K562 (cell line): ENCODE results near the gene CCN2.

Source experiments
- CHCHD3 ChIP-seq: fragments of 250-450 bp; sonication (Bioruptor Pico); IDR thresholded peaks from 2 replicates; pipeline ENCODE4 v2.1.2; 2022; ENCODE audit warnings: mild to moderate bottlenecking
- EZH2 ChIP-seq: IDR thresholded peaks from 2 replicates; pipeline ENCODE4 v1.6.1; 2012; ENCODE audit warnings: low read depth, mild to moderate bottlenecking, inconsistent platforms, low read length, borderline replicate concordance
- JUNB ChIP-seq: fragments of 450-650 bp; formaldehyde crosslinking; conservative IDR thresholded peaks from 2 replicates; pipeline ENCODE4 v1.4.0; 2020; ENCODE audit warnings: mild to moderate bottlenecking
- POLR2AphosphoS5 ChIP-seq: IDR thresholded peaks from 2 replicates; pipeline ENCODE4 v1.6.1; 2011; ENCODE audit warnings: mild to moderate bottlenecking, low read depth, low read length, moderate library complexity; ENCODE audit not compliant: control insufficient read depth, insufficient read depth
- RFX7 ChIP-seq: fragments of 250-450 bp; sonication (Bioruptor Pico); IDR thresholded peaks from 2 replicates; pipeline ENCODE4 v1.5.1; 2021; ENCODE audit warnings: mild to moderate bottlenecking
- SP1 ChIP-seq: sonication (generic); formaldehyde crosslinking; IDR thresholded peaks from 2 replicates; pipeline ENCODE4 v1.8.1; 2022; ENCODE audit warnings: mild to moderate bottlenecking, missing genetic modification reagents
- TARDBP ChIP-seq: fragments of 450-650 bp; IDR thresholded peaks from 2 replicates; pipeline ENCODE4 v1.6.1; 2016
- TBP ChIP-seq: optimal IDR thresholded peaks from 2 replicates; pipeline ENCODE3; 2011; ENCODE audit warnings: low read depth, low read length, improper control_type of control experiment
- TF ChIP-seq, protein P1 (sequence below): sonication (generic); formaldehyde crosslinking; IDR thresholded peaks from 2 replicates; pipeline ENCODE4 v1.8.0; 2022; ENCODE audit warnings: missing genetic modification reagents, mild to moderate bottlenecking, borderline replicate concordance
- TF ChIP-seq, protein P2 (sequence below), 3 experiments: IDR thresholded peaks in 2 of 3; conservative IDR thresholded peaks in 1 of 3; 2 replicates each; pipeline ENCODE4 v1.5.1; 2011 to 2012; ENCODE audit warnings: low read length in 3 of 3, mild to moderate bottlenecking in 3 of 3, control low read depth in 2 of 3, improper control_type of control experiment in 1 of 3, inconsistent platforms in 1 of 3, low read depth in 1 of 3, mixed read lengths in 1 of 3, moderate library complexity in 1 of 3; ENCODE audit not compliant: insufficient read depth in 2 of 3
- TF ChIP-seq, protein P3 (sequence below): sonication (generic); formaldehyde crosslinking; IDR thresholded peaks from 2 replicates; pipeline ENCODE4 v1.9.0; 2022; ENCODE audit warnings: mild to moderate bottlenecking, missing genetic modification reagents

DNA sequence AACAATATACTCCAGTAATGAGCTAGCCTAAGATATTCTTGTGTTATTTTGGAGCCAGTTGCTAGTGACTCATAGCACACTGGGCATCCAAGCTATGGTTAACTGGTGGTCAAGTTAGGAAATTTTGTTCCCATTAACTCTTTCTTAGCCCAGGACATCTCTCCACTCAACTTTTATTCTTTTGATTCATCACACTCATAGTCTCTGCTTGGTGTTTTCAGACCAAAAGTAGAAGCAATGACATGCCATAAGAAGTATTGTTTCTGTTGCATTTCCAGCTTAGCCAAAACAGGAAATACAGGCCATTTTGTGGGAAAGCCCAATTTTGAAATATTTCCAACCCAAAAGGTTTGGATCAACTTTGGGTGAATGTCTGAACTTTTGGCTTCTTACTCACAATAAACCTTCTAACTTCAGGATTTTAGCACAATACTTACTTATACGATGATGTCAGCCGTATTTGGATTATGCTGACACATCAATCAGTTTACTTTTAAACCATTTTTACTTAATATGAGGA is 31.6 kb upstream of the CCN2 start:
- TF ChIP-seq SP1 (CRISPR knock-in tag) (no peak), RFX7 (CRISPR knock-in tag) (no peak), JUNB (CRISPR knock-in tag) (no peak), POLR2AphosphoS5 (no peak), EZH2 (no peak), TBP (no peak), CHCHD3 (CRISPR knock-in tag) (no peak), TARDBP (no peak)
- TF ChIP-seq, protein P1, sequence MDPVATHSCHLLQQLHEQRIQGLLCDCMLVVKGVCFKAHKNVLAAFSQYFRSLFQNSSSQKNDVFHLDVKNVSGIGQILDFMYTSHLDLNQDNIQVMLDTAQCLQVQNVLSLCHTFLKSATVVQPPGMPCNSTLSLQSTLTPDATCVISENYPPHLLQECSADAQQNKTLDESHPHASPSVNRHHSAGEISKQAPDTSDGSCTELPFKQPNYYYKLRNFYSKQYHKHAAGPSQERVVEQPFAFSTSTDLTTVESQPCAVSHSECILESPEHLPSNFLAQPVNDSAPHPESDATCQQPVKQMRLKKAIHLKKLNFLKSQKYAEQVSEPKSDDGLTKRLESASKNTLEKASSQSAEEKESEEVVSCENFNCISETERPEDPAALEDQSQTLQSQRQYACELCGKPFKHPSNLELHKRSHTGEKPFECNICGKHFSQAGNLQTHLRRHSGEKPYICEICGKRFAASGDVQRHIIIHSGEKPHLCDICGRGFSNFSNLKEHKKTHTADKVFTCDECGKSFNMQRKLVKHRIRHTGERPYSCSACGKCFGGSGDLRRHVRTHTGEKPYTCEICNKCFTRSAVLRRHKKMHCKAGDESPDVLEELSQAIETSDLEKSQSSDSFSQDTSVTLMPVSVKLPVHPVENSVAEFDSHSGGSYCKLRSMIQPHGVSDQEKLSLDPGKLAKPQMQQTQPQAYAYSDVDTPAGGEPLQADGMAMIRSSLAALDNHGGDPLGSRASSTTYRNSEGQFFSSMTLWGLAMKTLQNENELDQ (CRISPR knock-in tag): no peak
- TF ChIP-seq, protein P2, sequence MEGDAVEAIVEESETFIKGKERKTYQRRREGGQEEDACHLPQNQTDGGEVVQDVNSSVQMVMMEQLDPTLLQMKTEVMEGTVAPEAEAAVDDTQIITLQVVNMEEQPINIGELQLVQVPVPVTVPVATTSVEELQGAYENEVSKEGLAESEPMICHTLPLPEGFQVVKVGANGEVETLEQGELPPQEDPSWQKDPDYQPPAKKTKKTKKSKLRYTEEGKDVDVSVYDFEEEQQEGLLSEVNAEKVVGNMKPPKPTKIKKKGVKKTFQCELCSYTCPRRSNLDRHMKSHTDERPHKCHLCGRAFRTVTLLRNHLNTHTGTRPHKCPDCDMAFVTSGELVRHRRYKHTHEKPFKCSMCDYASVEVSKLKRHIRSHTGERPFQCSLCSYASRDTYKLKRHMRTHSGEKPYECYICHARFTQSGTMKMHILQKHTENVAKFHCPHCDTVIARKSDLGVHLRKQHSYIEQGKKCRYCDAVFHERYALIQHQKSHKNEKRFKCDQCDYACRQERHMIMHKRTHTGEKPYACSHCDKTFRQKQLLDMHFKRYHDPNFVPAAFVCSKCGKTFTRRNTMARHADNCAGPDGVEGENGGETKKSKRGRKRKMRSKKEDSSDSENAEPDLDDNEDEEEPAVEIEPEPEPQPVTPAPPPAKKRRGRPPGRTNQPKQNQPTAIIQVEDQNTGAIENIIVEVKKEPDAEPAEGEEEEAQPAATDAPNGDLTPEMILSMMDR (IDR thresholded peaks at IDR 0.05 in 2 of 3, conservative IDR thresholded peaks at IDR 0.05 in 1 of 3; ENCODE audit: insufficient read depth in 2 of 3, low read depth in 1 of 3, low read length in 3 of 3): no peak
- TF ChIP-seq, protein P3, sequence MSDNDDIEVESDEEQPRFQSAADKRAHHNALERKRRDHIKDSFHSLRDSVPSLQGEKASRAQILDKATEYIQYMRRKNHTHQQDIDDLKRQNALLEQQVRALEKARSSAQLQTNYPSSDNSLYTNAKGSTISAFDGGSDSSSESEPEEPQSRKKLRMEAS (CRISPR knock-in tag): no peak
